HG02973 (cell line): ENCODE results near the gene MAP3K3.
A peak's percentile ranks its signal among the peaks of the same experiment; 100 is the strongest.
"Not testable (repeated sequence)": the region's sequence is repeated elsewhere in the genome, so short reads cannot be mapped to it uniquely, and the experiment has no call there.

ENCODE experiments used
- ATAC-seq: cut with Tn5 transposase; IDR thresholded peaks from one replicate; pipeline ENCODE4 v1.9.1; 2021; ENCODE audit warnings: moderate library complexity; ENCODE audit not compliant: unreplicated experiment

MAP3K3 gene

GRCh38 chr17:63703556-63704258, 81.5 kb downstream of the MAP3K3 start:
- no peak for ATAC-seq

- no peak for ATAC-seq
Observed at GRCh38 chr17:63704259-63704576, 82.0 kb downstream of the MAP3K3 start.

- ATAC-seq: no peak
Observed at GRCh38 chr17:63704836-63705235, 82.6 kb downstream of the MAP3K3 start.

GRCh38 chr17:63705657-63706056, 83.4 kb downstream of the MAP3K3 start:
- no peak for ATAC-seq

GRCh38 chr17:63706336-63707082, 84.3 kb downstream of the MAP3K3 start:
- no peak for ATAC-seq

GRCh38 chr17:63707151-63707550, 84.9 kb downstream of the MAP3K3 start:
- no peak for ATAC-seq

- ATAC-seq: no peak
Observed at GRCh38 chr17:63709110-63709509, 86.9 kb downstream of the MAP3K3 start.

GRCh38 chr17:63714550-63715277, 92.5 kb downstream of the MAP3K3 start:
- no peak for ATAC-seq

- no peak for ATAC-seq
Observed at GRCh38 chr17:63716426-63716825, 94.2 kb downstream of the MAP3K3 start.

- no peak for ATAC-seq
Observed at GRCh38 chr17:63718988-63719387, 96.8 kb downstream of the MAP3K3 start.

- not testable (repeated sequence) for ATAC-seq
Observed at GRCh38 chr17:63720194-63720593, 98.0 kb downstream of the MAP3K3 start.

- ATAC-seq: no peak
Observed at GRCh38 chr17:63722403-63722802, 100.2 kb downstream of the MAP3K3 start.

GRCh38 chr17:63735691-63736090, 113.5 kb downstream of the MAP3K3 start:
- ATAC-seq: no peak

GRCh38 chr17:63740464-63741142, 118.4 kb downstream of the MAP3K3 start:
- no peak for ATAC-seq

GRCh38 chr17:63741143-63741407, 118.9 kb downstream of the MAP3K3 start:
- peak; percentile 27 for ATAC-seq

GRCh38 chr17:63741408-63742173, 119.4 kb downstream of the MAP3K3 start, which contains the start of gene STRADA:
TSS of gene STRADA (minus strand) at chr17:63741799. CDS start at chr17:63728369, 13,430 bp downstream.
- peak; percentile 82 for ATAC-seq
